Mammary epithelial cell (primary cell): Measurements from ENCODE around the gene TMEM209.

Source experiments
- EZH2 ChIP-seq: IDR thresholded peaks from 2 replicates; pipeline ENCODE4 v1.6.1; 2012; ENCODE audit warnings: low read length, inconsistent platforms, borderline replicate concordance
- TF ChIP-seq, protein P1 (sequence below), 2 donors: IDR thresholded peaks in 1 of 2; conservative IDR thresholded peaks in 1 of 2; 2 replicates each; pipeline ENCODE4 v1.5.1; 2011 to 2012; ENCODE audit warnings: inconsistent platforms in 2 of 2, low read length in 2 of 2, mild to moderate bottlenecking in 2 of 2, control low read depth in 1 of 2, low read depth in 1 of 2; ENCODE audit not compliant: insufficient read depth in 1 of 2; ENCODE audit errors: extremely low read depth in 1 of 2

DNA sequence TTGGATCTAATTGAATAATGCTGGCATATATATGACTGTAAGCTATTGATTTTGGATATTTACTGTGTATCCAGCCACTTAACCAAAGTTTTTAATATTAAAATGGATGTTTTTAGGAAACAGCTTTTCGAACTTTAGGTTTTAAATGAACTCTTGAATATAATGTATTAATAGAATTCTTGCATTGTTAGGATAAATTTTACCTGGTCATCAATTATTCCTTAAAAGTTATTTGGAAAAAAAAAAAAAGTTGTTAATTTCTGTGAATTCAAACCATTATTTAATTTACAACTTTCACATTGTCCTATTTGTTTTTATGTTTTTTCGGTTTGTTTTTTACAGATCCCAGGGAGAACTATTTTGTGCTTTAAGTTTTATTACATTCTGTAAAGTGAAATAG is 9.8 kb downstream of the TMEM209 start:
- TF ChIP-seq, protein P1, sequence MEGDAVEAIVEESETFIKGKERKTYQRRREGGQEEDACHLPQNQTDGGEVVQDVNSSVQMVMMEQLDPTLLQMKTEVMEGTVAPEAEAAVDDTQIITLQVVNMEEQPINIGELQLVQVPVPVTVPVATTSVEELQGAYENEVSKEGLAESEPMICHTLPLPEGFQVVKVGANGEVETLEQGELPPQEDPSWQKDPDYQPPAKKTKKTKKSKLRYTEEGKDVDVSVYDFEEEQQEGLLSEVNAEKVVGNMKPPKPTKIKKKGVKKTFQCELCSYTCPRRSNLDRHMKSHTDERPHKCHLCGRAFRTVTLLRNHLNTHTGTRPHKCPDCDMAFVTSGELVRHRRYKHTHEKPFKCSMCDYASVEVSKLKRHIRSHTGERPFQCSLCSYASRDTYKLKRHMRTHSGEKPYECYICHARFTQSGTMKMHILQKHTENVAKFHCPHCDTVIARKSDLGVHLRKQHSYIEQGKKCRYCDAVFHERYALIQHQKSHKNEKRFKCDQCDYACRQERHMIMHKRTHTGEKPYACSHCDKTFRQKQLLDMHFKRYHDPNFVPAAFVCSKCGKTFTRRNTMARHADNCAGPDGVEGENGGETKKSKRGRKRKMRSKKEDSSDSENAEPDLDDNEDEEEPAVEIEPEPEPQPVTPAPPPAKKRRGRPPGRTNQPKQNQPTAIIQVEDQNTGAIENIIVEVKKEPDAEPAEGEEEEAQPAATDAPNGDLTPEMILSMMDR (conservative IDR thresholded peaks at IDR 0.05 in 1 of 2, IDR thresholded peaks at IDR 0.05 in 1 of 2; ENCODE audit: extremely low read depth in 1 of 2, insufficient read depth in 1 of 2, low read depth in 1 of 2, low read length in 2 of 2) = no peak
- no peak for TF ChIP-seq EZH2
